ENCODE results near the gene ASCC2.

GRCh38 chr22:29804985-29805384 is 33.1 kb downstream of the ASCC2 start:
- TF ChIP-seq, protein P1, sequence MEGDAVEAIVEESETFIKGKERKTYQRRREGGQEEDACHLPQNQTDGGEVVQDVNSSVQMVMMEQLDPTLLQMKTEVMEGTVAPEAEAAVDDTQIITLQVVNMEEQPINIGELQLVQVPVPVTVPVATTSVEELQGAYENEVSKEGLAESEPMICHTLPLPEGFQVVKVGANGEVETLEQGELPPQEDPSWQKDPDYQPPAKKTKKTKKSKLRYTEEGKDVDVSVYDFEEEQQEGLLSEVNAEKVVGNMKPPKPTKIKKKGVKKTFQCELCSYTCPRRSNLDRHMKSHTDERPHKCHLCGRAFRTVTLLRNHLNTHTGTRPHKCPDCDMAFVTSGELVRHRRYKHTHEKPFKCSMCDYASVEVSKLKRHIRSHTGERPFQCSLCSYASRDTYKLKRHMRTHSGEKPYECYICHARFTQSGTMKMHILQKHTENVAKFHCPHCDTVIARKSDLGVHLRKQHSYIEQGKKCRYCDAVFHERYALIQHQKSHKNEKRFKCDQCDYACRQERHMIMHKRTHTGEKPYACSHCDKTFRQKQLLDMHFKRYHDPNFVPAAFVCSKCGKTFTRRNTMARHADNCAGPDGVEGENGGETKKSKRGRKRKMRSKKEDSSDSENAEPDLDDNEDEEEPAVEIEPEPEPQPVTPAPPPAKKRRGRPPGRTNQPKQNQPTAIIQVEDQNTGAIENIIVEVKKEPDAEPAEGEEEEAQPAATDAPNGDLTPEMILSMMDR (IDR thresholded peaks at IDR 0.05; ENCODE audit: low read depth, low read length, missing input control), result no peak
- TF ChIP-seq GABPA (IDR thresholded peaks at IDR 0.05 in 1 of 2, conservative IDR thresholded peaks at IDR 0.05 in 1 of 2) (no peak), RXRA (IDR thresholded peaks at IDR 0.05) (no peak), HNF4A (conservative IDR thresholded peaks at IDR 0.05) (no peak), EGR1 (IDR thresholded peaks at IDR 0.05; ENCODE audit: low read depth in 2 of 2) (no peak), HNF4G (IDR thresholded peaks at IDR 0.05) (no peak), MAX (IDR thresholded peaks at IDR 0.05) (no peak), YY1 (IDR thresholded peaks at IDR 0.05) (no peak), RAD21 (IDR thresholded peaks at IDR 0.05) (no peak), REST (IDR thresholded peaks at IDR 0.05) (no peak)
- TF ChIP-seq, protein P2, sequence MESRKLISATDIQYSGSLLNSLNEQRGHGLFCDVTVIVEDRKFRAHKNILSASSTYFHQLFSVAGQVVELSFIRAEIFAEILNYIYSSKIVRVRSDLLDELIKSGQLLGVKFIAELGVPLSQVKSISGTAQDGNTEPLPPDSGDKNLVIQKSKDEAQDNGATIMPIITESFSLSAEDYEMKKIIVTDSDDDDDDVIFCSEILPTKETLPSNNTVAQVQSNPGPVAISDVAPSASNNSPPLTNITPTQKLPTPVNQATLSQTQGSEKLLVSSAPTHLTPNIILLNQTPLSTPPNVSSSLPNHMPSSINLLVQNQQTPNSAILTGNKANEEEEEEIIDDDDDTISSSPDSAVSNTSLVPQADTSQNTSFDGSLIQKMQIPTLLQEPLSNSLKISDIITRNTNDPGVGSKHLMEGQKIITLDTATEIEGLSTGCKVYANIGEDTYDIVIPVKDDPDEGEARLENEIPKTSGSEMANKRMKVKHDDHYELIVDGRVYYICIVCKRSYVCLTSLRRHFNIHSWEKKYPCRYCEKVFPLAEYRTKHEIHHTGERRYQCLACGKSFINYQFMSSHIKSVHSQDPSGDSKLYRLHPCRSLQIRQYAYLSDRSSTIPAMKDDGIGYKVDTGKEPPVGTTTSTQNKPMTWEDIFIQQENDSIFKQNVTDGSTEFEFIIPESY (IDR thresholded peaks at IDR 0.05), result no peak
